GM19240 (cell line): Measurements from ENCODE around the gene ZNF827.

Experiments used
- DNase-seq: peaks from one replicate; pipeline ENCODE4 v3.0.0; 2011; ENCODE audit warnings: low spot score; ENCODE audit not compliant: insufficient read length

The ZNF827 gene

DNA sequence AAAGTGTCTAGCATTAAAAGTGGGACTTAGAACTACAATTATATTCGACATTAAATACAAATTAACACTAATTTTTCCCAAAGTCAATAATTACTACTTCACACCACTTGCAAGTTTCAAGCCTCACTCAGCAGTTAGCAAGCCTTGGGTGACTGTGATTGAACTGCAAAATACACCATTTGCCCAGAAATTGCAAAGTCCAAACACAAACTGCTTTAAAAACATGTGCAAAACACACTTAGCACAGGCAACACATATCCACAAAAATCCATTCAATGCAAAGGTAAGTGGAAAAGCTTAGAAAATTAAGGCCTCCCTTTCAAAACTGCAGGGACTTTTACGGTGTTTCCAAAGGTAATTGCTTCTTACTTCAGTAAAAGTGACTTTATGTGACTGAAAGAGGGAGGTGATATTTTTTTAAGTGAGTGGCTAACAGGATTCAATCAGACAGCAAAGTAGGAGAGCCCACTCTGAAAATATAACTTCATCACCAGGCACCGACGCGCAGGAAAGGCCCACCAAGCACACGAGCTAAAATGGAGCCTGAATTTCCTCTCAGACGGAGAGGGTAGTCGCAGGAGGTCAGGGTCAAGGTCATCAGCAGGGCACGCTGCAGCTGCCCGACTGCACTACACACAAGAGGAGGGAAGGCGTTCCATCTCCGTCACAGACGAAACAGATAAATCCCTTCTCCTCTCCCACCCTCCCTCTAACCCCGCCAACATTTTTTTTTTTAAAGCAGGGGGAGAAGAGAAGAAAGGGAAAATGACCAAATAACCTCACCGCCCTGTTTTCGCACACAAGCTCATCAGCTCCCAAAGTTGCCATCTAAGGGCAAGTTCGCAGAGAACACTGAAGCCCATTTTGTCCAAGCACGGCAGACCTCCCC lies 3.1 kb downstream of the ZNF827 start:
- DNase-seq, result peak; percentile 27

DNA sequence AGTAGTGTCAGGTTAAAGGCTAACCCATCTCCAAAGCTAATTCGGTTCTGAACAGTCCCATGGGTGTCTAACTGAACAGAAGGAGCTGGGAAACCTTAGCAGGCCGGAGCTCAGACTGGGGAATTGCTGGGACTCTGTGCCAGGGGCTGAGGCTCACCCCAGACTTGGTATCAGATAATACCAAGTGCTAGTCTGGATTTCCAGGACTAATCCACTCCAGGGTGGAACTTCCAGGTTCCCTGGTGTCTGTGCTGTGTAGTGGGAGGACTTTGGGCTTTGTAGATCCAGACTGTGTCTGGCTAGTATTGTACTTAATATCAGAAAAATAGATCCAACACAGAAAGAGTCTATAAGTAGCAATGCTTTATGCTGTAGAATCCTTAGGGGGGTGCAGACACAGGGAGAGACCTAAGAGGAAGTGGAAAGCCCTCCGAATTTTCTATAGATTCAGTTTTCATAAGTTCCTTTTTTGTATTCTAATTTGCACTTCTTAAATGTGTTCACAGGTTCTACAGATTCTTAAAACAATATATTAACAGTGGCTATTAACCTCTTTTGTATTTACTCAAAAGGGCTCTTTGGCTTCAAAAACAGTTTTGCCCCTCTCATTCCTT lies 4.1 kb downstream of the ZNF827 start:
- no peak for DNase-seq

DNA sequence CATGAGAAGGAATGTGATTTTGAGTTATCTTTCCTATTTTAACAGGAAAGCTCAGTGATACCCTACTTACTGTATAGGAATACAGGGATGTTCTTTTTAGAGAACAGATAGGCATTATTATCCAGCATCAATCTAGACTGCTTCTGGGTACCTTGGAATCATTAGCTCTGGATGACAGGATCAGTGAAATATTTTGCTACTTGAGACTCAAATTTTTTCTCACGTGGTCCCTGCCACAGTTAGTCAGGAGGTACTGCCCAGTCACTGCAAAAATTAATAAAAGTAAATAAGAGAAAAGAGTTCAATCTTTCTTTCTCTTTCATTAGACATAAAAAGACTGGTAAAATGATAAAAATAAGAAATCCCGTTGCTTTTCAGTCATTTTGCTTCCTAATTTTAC lies 5.5 kb downstream of the ZNF827 start:
- DNase-seq, result no peak

DNA sequence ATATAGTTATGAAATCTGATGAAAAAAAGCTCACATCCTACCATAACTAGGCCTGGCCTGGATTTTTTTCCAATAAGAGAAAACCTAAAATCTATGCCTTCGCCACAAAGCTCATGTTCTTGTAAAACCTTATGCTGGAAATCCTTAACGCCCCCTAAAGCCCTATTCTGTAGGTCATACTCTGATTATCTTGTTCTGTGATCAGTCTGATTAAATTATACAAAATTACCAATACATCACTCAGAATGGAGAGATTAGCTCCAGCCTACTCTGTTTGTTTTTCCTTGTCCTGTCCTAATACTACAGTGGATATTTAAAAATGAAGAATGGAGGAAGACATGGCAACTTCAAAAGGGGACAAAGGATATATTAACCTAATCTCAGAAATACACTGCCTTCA lies 7.2 kb downstream of the ZNF827 start:
- DNase-seq, result no peak

DNA sequence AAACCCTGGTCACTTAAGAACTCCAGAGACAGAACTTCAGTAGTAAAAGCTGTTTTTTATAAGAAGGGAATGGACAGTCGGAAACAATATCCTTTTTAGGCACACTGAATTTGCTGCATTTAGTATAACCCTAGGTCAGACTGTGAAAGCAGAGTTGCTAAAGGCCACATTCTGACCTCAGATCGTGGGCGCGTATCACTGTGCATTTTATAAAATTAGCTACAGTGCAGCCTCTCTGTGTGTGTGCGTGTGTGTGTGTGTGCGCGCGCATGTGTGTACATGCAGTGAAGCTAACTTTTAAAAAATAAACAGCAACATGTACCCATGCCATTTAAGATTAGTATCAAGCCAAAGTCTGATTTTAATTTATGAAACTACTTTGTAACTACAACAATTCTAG lies 8.0 kb downstream of the ZNF827 start:
- DNase-seq, result no peak

DNA sequence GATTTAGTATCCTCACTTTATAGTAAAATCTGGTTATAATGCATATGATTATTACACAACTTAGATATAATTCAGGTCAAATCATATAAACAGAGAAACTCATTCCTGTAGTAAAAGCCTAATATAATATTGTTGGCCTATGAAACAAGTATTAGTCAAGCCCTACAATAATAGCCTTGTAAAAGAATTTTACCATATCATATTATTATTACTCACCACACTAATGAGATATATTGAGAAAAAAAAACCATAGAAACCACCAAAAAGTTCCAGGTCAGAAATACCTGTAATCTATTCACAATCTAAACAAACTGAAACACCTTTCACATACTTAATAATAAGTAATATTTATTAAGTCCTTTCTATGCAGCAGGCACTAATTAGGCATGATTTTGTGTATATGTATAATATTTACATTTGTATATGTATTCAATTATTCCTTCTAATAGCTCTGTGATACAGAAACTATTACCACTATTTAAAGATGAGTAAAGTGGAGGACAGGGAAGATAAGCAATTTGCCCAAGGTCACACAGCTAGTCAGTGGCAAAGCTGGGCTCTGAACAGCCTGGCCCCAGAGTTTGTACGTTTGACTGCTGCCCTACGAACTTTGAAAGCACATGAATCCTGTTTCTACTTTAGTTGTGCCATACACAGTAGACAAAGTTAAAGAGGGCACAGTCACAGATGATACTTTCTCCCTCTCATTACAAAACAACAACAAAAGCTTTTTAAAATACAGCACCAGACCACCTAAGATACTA lies 9.0 kb downstream of the ZNF827 start:
- DNase-seq, result no peak

DNA sequence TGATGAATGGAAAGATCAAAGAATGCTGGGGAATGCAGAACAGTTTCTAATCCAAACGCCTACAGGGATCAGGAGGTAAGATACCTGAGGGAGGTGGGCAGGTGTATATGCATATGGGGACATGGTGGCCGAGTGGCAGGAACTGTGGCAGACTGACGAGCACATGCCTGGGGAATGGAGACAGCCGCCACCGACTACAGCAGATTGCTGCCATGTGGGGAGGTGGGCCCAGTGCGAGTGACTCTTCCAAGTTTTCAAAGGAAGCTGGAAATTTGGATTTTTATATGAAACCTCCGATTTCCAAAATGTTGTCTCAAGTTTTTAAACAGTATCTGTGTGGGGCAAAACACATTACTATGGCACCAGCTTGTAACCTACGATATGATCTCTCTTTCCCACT lies 9.9 kb downstream of the ZNF827 start:
- no peak for DNase-seq

DNA sequence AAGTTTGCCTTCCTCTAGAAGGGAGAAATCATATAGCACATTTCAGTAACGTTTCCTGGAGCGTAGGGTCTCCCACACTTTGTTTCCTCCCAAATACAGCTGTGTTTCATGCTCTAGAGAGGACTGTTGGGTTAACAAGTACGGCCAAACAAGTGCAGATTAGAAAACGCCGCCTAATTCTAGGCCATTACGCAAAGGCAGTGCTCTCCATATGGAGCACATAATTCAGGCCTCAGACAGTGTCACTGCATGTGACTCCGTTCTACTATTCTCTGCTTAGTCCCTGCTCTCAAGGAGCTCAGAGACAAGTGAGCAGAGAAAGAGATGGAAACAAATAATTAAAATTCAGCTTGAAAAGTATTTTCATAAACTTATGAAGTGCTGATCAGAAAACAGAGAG lies 11.6 kb downstream of the ZNF827 start:
- DNase-seq, result no peak

DNA sequence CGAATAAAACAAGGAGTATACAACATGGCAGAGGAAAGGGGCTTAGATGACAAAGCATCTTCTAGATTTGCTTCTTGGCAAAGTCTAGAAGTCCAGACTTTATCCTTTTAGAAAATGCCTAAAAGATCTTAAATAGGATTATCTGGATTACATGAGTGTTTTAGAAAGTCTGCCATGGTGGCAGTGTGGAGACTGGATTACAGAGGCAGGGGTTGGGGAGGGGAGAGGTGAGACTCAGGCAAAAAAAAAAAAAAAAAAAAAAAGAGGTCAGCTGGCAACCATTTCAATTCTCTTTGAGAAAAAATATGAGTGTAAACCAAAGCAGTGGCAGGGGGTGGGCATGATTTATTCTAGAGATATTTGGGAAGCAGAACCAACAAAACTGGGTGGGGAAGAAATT lies 17.4 kb downstream of the ZNF827 start:
- DNase-seq, result no peak

DNA sequence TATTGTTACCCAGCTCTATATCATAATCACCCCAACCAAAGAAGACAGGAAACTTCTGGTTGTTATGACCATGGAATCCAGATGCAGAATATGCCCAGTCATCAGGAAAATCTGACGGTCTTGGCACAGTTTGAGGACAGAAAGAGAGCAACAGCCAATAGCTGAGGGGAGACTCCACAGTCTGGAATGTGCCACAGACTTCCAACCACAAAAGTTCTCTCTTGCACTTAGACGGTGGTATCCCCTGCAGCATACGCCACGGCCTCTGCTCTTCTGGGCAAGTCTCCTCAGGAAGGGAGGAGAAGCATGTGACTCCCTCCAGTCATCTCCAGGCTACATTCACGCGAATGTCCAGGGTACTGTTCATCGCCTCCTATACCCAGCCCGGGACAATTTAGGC lies 18.4 kb downstream of the ZNF827 start:
- no peak for DNase-seq

DNA sequence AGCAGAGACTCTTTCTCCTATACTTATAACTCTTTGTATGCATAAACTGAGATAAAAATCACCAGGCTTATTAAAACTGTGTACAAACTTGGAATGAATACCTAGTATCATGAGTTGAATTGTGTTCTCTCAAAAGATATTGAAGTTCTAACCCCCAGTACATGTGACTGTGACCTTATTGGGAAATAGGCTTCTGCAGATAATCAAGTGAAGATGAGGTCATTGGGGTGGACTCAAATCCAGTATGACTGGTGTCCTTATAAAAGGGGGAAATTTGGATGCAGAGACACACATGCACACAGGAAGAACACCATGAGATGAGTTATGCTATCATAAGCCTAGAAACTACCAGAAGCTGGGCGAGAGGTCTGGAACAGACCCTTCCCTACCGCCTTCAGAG lies 26.2 kb downstream of the ZNF827 start:
- no peak for DNase-seq

DNA sequence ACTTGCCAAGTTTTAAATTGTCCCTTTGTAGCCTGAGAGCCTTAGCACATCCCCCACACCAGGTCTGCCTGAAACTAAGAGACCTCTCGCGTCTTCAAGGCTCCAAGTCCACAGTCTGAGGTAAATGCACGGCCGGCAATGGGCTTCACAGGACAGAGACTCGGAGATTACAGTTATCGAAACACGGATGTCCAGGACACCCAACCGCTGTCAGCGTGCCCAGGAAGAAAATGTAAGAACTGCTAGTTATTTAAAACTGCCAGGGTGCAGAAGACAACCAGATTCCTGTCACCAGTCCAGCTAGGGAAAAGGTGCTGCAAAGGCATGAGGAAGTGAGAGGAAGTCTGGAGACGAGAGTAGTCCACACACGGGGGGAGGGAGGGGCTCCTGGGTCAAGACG lies 28.9 kb downstream of the ZNF827 start:
- DNase-seq, result no peak

DNA sequence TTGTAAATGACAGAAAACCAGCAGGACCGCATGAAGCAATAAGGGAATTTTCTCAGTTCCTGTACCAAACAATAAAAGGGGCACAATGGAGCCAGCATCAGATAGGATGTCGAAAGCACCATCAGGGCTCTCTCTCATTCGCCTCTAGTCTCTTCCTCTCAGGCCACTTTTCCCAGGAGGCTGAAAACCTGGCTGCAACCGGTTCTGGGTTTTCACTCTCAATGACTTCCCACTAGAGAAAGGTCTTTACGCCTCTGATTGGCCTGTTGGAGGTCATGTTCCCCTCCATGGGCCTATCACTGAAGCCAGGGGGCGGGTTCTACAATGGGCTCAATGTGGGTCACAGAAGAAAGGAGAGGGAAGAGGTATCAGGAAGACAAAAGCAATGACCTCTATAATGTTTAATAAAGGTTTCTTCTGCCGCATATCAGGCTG lies 29.3 kb downstream of the ZNF827 start:
- DNase-seq, result no peak

DNA sequence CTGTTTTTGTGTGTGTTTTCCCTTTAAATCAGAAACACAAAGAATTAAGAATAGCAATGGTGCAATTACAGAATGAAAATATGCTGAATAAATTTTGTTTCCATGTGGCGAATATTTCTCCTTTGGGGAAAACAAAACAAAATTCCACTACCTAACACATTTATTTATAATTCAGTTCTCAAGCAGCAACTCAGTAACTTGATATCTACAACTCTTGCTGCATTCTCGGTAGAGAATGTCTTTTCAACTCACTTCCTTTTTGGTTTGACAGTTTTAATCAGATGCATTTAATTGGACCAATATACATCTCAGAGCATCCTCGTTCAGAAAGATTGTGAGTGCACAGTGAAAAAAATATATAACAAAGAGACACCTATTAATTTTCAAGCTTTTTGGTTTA lies 30.8 kb downstream of the ZNF827 start:
- DNase-seq, result no peak

DNA sequence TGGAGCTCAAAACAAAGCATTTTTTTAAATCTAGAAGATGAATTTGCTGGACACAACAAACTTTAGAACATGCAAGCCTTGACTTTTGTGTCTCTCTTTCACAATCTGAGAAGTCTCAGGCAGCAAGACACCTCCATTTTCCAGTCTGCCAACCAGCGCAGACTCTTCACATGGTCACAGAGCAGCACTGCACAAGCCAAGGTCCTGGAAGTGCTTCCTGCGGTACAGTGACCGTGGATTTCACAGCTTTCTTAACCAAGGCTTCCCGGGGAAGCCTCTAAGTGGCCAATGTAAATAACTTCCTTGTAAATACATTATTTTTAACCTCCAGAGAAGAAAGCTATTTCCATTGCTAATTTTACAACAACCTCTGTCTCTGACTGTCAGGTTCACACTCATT lies 31.2 kb downstream of the ZNF827 start:
- no peak for DNase-seq

DNA sequence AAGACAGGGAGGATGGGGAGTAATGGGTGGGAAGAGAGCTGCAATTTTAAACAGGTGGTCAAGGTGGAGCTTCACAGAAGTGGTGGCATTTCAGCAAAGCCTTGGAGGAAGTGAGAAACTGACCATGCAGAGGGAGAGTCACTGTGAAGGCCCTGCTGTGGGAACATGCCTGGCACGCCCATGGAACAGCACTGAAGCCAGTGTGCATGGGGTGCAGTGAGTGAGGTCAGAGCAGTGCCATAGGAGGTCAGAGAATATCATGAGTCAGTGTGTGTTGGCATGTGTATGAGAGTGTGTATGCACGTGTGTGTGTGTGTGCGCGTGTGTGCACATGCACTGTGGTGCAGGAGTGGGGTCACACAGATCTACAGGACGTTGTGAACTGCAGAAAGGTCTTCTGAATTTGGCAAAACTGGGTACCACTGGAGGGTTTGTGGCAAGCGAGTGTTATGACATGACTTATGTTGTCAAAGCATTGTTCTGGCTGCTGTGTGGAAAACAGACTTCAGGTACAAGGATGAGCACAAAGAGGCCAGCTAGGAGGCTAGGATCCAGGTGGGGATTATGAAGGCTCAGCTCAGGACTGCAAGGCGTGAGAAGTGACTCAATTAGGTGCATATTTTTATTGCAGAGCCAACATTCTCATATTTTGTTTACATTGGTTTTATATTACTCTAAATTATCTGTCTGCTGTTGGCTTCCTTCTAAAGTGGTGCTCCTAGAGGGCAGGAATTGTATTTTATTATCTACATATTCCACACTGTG lies 34.0 kb downstream of the ZNF827 start:
- no peak for DNase-seq

DNA sequence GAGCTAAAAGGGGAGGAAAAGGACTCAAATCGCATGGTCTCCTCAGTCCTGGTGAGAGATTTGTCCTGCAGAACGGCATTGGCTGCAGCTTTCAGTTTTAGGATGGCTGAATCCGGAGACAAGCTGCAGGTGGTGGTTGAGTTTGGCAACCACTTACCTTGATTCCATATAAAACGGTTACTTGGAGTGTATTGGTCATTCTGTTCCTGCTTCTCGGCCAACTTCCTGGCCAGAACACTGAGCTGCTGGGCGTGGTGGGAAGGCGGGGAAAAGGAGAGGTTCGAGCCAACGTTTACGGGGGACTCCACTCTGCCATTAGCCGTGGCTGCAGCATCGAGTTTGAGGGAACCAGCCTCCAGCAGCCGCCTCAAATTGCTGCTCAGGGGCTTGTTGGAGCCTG lies 36.1 kb downstream of the ZNF827 start:
- DNase-seq, result no peak

DNA sequence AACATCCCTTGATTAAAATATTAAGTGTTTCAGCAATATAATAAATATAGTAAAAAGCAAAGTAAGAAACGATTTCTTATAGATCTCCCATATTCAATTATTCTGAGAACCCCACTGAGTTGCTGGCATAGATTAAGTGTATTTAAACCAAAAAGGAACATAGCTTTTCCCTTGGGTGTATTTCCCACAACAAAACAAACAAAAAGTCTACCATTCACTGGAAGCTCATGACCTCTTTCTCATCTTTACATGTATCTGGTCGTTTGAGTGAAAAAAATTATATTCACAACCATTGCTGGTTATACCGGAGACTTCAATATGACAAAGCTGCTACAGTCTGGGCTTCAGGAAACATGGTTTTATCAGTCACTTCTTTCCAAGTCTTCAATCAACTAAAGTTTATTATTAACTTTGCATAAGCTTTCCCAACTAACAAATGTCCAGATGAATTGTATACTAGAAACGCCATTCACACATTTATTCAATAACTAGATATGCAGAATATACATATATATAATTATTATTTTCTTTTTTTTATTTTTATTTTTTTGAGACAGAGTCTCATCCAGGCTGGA lies 38.6 kb downstream of the ZNF827 start:
- DNase-seq, result no peak

DNA sequence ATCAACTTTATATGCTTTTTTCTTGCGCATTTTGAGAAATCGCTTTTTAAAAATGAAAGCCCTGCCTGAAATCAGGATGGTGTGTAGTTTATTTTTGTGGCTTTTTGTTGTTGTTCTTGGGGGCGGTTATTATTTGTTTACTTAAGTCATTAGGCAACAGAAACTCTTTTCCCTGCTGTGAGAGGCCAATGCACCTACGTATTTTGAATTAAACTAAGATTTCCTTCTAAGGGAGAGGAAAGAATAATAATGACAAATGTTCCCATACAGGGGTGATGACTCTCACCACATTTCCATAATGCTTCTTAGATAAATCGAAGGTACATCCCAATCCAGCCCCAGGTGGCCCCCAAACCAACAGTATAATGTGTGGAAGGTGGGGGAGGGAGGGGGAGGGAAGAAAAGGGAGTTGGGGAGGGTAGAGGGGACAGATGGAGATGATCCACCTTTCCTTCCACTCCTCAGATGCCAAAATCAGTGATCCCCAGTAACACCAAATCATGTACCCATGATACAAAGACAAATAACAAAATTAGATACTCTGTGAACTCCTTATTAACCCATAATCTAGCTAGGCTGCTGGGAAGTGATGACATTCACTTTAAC lies 39.6 kb downstream of the ZNF827 start:
- DNase-seq, result no peak

DNA sequence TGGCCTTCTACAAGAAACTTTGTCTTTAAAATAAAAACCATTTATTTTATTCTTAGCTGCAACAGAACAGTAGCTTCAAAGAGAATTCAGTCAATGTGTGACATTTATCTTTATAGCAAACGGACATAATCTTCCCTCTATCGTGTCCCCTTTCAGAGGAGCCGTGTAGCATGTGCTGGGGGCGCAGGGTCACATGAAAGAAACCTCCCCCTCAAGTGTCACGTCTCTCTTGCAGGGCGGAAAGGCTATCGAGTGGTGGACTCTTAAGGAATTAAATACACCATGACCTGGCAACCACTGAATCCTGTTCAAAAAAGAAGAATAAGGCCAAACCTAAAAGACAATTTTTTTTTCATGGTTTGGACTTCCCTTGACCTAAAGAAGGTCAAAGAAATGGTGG lies 40.2 kb downstream of the ZNF827 start:
- DNase-seq, result no peak

DNA sequence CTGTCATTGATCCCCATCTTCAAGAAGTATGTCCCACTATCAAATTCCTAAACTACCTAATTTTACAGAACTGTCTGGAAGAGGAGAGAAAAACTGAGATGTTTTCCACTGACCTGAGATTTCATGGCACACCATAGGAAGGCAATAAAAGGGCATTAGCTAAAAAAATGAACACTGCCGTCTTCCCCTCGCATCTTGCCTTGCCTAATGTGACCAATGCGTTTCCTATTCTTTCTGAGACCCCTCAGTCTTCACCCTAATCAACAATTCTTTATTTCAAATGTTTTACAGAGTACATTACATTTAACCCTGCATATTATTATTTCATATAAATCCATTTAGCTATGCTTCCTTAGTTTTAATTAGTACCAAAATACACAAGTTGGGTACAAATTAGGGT lies 43.6 kb downstream of the ZNF827 start:
- DNase-seq, result no peak
